T follicular helper cell (primary cell): ENCODE measurements around the gene ANKS1B.
"Not testable (repeated sequence)": the region's sequence is repeated elsewhere in the genome, so short reads cannot be mapped to it uniquely, and the experiment has no call there.

Experiments used
- DNase-seq: peaks from one replicate; pipeline ENCODE4 v3.0.0-alpha.2; 2020; ENCODE audit warnings: low read depth

The ANKS1B gene

GRCh38 chr12:98763656-98764055, 1221.1 kb downstream of the ANKS1B start:
- no peak for DNase-seq

- DNase-seq: no peak
These were observed 1226.4 kb downstream of the ANKS1B start for GRCh38 chr12:98758331-98758730.

GRCh38 chr12:98757455-98757854, 1227.3 kb downstream of the ANKS1B start:
- no peak for DNase-seq

- DNase-seq: not testable (repeated sequence)
These were observed 1228.9 kb downstream of the ANKS1B start for GRCh38 chr12:98755855-98756254.

GRCh38 chr12:98754095-98754494, 1230.6 kb downstream of the ANKS1B start:
- DNase-seq: no peak

- DNase-seq: no peak
These were observed 1232.0 kb downstream of the ANKS1B start for GRCh38 chr12:98752726-98753125.

- DNase-seq: no peak
These were observed 1233.1 kb downstream of the ANKS1B start for GRCh38 chr12:98751580-98752115.

- no peak for DNase-seq
These were observed 1234.2 kb downstream of the ANKS1B start for GRCh38 chr12:98750511-98750910.

GRCh38 chr12:98748463-98748862, 1236.3 kb downstream of the ANKS1B start:
- DNase-seq: no peak

- DNase-seq: no peak
These were observed 1239.0 kb downstream of the ANKS1B start for GRCh38 chr12:98745578-98746391.

- DNase-seq: peak; percentile 29
These were observed 1240.1 kb downstream of the ANKS1B start for GRCh38 chr12:98744680-98745079.

GRCh38 chr12:98743362-98743953, 1241.3 kb downstream of the ANKS1B start:
- no peak for DNase-seq

GRCh38 chr12:98741556-98742265, 1243.0 kb downstream of the ANKS1B start:
- DNase-seq: no peak

GRCh38 chr12:98741196-98741555, 1243.6 kb downstream of the ANKS1B start:
- DNase-seq: no peak

- no peak for DNase-seq
These were observed 1244.0 kb downstream of the ANKS1B start for GRCh38 chr12:98740751-98741150.

GRCh38 chr12:98738539-98738938, 1246.2 kb downstream of the ANKS1B start:
- no peak for DNase-seq

- DNase-seq: no peak
These were observed 1246.7 kb downstream of the ANKS1B start for GRCh38 chr12:98738002-98738401.

GRCh38 chr12:98737322-98737712, 1247.4 kb downstream of the ANKS1B start:
- no peak for DNase-seq

GRCh38 chr12:98736352-98737321, 1248.1 kb downstream of the ANKS1B start:
- no peak for DNase-seq

- DNase-seq: no peak
These were observed 1248.9 kb downstream of the ANKS1B start for GRCh38 chr12:98735821-98736220.

GRCh38 chr12:98733667-98734350, 1250.9 kb downstream of the ANKS1B start:
- no peak for DNase-seq
